ENCODE results near the gene TMEM198. TPM values are rescaled to one million over a fixed set of nuclear protein-coding genes. Genes with fewer than 3 reads are reported as not detected.

The TMEM198 gene
- total RNA-seq, 4 donors from 2014 or later: 0.56 to 1.9 (median 1.4) TPM

DNA sequence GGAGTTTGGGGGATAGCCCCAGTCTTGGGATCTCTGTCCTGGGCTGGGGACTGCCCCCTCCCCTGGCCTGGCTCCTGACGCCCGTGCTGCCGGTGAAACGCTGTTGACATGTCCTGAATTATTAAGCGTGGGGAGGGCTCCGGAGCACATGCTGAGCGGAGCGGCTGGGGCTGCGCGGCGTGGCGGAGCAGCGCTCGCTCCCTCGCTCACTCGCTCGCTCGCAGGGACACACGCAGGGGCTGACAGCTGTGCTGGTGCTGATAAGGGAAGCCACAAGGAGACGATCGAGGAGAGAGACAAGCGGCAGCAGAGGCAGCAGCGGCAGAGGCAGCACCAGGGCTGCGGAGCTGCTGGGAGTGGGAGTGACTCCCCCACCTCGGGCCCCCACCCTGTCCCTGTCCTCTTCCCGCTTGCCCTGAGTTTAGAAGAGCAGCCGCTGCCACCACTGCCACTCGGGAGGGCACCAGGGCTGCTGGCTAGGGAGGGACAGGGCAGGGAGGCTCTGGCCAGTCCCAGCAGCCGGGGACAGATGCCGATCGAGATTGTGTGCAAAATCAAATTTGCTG lies 29.5 kb upstream of the TMEM198 start, which contains the start of gene ASIC4:
TSS of gene ASIC4 (plus strand) at position 287 of the 566 bp plus-strand sequence. CDS start at position 530, 243 bp downstream.
- DNase-seq (ENCODE audit: low spot score in 2 of 2): no peak
- TF ChIP-seq POLR2A (IDR thresholded peaks at IDR 0.05): no peak
- TF ChIP-seq EP300 (IDR thresholded peaks at IDR 0.05): no peak
- TF ChIP-seq CTCF (IDR thresholded peaks at IDR 0.05): no peak
- TF ChIP-seq POLR2AphosphoS5 (IDR thresholded peaks at IDR 0.05): no peak
- Histone ChIP-seq H3K27ac (no peak within 1 kb of the TSS), H3K36me3 (no peaks in the 10 kb centered on the region), H3K4me1 (peaks cover 22% of the 10 kb centered on the region), H3K9me3 (no peaks in the 10 kb centered on the region), H3K4me3 (no peak within 1 kb of the TSS), H3K27me3 (peaks cover 94% of the 10 kb centered on the region)
- WGBS: 12% methylated on average over 19 of the region's 31 CpGs

GRCh38 chr2:219514836-219515235 lies 29.0 kb upstream of the TMEM198 start:
- no peak for DNase-seq (ENCODE audit: low spot score in 2 of 2)
- WGBS: 81% methylated on average over 13 of the region's 21 CpGs
- TF ChIP-seq CTCF (IDR thresholded peaks at IDR 0.05): no peak
- TF ChIP-seq EP300 (IDR thresholded peaks at IDR 0.05): no peak
- no peak for TF ChIP-seq POLR2A (IDR thresholded peaks at IDR 0.05)
- TF ChIP-seq POLR2AphosphoS5 (IDR thresholded peaks at IDR 0.05): no peak
- Histone ChIP-seq H3K27ac (no peak overlapping the region), H3K4me1 (peaks cover 17% of the 10 kb centered on the region), H3K27me3 (peaks cover 93% of the 10 kb centered on the region), H3K4me3 (no peak overlapping the region), H3K36me3 (no peaks in the 10 kb centered on the region), H3K9me3 (no peaks in the 10 kb centered on the region)

DNA sequence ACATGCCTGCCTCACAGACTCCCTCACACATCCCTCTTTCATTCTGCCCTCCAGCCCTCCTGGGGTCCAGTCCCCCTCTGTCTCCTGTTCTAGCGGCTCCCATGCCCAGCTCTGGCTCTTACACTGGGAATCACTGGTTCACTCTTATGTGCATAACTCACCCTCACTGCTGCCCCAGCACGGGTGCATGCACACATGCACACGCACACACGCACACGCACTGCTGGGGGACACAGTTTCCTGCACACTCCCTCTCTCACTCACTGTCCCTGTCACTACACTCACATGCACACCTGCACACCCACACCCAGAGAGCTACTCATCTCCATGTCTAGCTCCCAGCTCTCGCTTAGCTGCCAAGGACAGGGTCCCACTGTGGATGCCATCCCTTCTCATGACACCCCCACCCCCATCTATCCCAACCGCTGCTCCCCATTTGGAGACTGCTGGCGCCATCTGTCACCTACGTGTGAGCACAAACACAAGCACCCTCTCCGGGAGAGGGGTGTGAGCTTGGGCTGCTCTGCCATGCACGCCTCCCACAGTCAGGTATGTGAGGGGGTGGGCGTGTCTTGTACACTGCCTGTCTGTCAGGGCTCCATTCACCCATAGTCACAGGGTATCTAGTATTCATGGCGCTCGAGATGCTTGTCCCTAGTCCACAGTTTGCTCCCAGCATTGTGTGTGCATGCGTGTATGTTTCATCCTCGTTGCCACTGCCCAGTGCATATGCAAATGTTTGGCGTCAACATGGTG lies 27.8 kb upstream of the TMEM198 start:
- Histone ChIP-seq H3K27ac (no peak overlapping the region), H3K36me3 (no peaks in the 10 kb centered on the region), H3K4me3 (no peak overlapping the region), H3K4me1 (peaks cover 11% of the 10 kb centered on the region), H3K27me3 (peaks cover 83% of the 10 kb centered on the region), H3K9me3 (no peaks in the 10 kb centered on the region)
- no peak for DNase-seq (ENCODE audit: low spot score in 2 of 2)
- 75% methylated on average over 15 of the region's 17 CpGs for WGBS
- no peak for TF ChIP-seq POLR2AphosphoS5 (IDR thresholded peaks at IDR 0.05)
- TF ChIP-seq CTCF (IDR thresholded peaks at IDR 0.05): no peak
- TF ChIP-seq POLR2A (IDR thresholded peaks at IDR 0.05): no peak
- no peak for TF ChIP-seq EP300 (IDR thresholded peaks at IDR 0.05)

DNA sequence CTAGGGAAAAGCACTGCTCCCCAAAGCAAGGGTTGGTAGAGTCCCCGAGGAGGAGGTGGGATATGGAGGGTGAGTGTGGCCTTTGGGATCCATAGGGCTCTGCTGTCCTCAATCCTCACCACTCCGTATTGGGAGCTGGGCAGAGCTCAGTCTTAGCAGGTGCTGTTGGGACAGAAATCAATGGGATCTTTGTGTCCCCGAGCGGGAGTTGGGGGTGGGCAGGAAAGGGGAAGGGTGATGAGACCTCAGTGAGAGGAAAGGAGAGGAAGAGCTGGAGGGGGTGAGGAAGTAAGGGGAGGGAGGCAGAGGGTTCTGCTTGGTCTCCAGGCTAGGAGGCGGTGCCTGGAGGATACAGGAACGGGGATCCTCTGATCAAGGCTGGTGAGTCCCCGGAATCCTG lies 26.9 kb upstream of the TMEM198 start:
- H3K4me3 ChIP-seq: no peak overlapping the region
- peaks cover 83% of the 10 kb centered on the region for H3K27me3 ChIP-seq
- 50% methylated on average over 7 of the region's 7 CpGs for WGBS
- no peaks in the 10 kb centered on the region for H3K9me3 ChIP-seq
- DNase-seq (ENCODE audit: low spot score in 2 of 2): no peak
- peaks cover 16% of the 10 kb centered on the region for H3K4me1 ChIP-seq
- no peak overlapping the region for H3K27ac ChIP-seq
- no peak for TF ChIP-seq EP300 (IDR thresholded peaks at IDR 0.05)
- TF ChIP-seq CTCF (IDR thresholded peaks at IDR 0.05): no peak
- no peak for TF ChIP-seq POLR2AphosphoS5 (IDR thresholded peaks at IDR 0.05)
- no peaks in the 10 kb centered on the region for H3K36me3 ChIP-seq

DNA sequence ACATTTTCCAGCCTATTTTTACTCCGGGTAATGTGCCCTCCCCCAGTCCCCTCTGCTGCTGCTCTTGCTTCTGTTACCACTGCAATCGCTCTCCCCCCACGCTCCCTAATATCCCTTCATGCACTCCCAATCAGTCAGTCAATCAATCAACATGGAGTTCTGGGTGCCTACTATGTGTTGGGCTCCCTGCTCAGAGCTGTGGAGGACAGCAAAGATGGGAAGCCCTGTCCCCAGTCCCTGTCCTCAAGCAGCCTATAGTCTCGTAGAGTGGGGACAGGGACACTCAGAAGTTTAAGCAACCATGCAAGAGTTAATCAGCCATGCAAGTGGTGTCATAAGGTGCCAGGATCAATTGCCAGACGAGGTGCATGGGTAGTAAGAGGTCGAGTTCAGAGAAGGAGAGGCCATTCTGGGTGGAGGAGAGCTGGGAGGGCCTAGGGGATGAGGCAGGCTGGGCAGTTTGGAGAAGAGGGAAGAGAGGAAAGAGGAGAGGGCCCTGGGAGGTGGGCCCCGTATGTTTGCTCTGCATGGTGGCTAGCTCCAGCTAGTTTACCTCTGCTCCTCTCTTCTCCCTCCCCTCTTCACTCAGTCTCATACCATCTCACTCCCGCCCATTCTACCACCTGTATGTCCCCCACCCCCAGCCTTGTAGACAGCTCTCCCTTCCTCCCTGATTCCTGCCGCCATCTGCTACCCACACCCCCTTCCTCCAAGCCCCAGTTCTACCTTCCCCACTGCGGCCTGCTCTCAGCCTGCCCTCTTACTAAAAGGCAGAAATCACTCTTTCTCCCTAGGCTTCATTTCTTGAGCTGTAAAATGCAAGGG lies 25.7 kb upstream of the TMEM198 start:
- no peak for DNase-seq (ENCODE audit: low spot score in 2 of 2)

More for the DNA sequence above, 25.7 kb upstream of the TMEM198 start:
- H3K4me3 ChIP-seq: no peak overlapping the region
- no peaks in the 10 kb centered on the region for H3K9me3 ChIP-seq
- no peak overlapping the region for H3K27ac ChIP-seq
- TF ChIP-seq EP300 (IDR thresholded peaks at IDR 0.05) (no peak), CTCF (IDR thresholded peaks at IDR 0.05) (no peak), POLR2A (IDR thresholded peaks at IDR 0.05) (no peak), POLR2AphosphoS5 (IDR thresholded peaks at IDR 0.05) (no peak)
- H3K27me3 ChIP-seq: peaks cover 83% of the 10 kb centered on the region
- 64% methylated on average over 10 of the region's 10 CpGs for WGBS
- H3K36me3 ChIP-seq: no peaks in the 10 kb centered on the region
- H3K4me1 ChIP-seq: peaks cover 29% of the 10 kb centered on the region
